EH (cell line): Measurements from ENCODE around the gene CHN1.

Experiments used
- DNase-seq: peaks from one replicate; pipeline ENCODE4 v3.0.0-alpha.2; 2015; ENCODE audit warnings: low read depth

Gene CHN1

DNA sequence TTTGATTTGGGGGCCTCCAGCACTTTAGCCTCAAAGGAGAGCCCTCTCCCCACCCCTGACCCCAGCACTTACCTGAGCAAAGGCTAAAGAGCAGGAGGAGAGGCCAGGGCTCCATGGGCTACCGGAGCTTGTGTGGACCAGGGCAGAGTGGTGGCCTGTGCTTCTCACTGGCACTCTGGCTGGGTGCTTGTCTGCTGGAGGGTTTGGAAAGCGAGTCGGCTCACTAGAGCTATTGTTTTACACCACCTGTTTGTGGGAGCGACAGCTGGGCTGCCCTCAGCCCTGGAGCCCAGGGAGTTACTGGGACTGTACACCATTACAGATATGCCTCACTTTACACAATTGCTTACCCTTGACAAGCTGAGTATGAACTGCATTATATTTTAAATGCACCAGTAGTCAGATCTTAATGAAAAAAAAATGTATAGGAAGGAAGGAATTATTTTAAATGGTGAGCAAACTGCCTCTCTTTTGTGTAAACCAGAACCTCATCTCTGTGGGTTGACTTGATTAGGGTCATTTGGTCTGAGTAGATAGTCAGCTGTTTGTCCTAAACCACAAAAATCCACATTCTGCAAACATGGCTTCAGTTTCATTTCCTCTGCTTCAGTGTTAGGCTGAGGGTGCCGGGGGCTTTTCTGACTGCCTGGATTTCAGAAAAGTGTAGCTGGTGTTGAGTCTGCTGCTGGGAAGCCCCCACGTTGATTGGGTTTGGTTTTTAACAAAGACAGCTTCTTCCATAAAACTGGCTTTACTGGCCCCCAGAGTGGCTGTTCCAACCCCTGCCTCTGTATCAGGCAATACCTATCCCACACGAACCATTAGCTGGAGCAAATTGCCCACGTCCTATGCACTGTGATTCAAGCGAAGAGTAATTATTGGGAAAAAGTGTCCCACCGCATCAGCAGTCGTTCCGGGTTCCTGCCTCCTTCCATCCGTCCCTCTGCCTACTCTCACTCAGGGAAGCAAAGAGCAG lies 240.6 kb downstream of the CHN1 start, which contains the start of gene CHRNA1:
Gene CHRNA1 (minus strand): TSS at position 193 of the 976 bp plus-strand sequence. CDS start 78 bp downstream, at position 115.
- DNase-seq, result peak; percentile 80

DNA sequence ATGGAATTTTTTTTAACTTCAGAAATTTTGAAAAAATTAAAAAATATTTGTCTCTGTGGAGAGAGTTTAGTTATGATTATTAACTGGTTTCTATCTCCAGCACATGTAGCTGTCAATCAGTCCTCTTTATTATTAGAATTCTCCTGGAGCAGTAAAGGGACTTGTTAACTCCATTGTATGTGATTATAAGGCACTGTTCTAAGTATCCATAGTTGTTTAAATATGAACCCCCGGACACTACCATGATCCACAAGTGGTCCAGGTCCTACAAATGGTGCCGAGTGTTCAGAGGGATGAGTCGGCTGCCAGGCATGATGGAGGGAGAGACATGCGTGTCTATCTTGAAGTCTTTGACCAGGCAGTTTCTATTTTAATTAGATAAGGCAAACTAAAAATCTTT lies 241.4 kb downstream of the CHN1 start:
- DNase-seq, result no peak

DNA sequence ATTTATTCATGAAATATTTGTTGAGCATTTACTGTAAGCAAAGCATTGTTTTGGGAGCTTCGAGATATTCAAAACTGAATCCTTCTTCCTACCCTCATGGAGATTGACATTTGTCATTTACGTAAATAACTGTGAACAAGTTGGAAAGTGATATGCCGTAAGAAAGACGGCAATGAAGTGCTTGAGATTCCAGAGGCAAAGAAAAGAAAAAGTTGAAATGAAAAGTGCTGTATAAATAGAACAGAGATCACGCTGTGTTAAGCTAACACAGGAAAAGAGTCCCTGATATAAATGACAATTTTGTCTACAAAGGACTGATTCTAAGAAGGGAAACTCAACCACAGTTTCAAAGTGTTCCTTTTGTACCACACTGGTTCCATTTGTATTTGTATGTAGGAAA lies 242.7 kb downstream of the CHN1 start:
- no peak for DNase-seq

DNA sequence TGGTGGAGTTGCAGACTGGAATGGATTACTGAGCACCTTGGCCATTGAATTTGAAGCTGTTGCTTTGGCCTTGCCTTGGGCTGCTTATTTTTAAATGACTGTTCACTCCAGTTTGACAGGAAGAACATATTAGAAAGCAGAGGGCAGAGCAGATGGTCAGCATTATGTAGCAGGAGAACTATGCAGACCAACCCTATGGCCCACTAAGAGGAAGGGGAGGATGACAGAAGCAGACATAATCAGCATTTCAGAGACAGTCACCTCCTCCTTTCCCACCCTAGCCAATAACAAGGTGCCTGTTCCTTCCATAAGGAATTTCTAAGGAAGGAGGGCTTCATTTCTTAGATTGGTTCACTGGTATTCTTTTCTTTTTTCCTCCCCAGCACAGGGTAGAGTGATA lies 243.3 kb downstream of the CHN1 start:
- DNase-seq, result peak; percentile 62

DNA sequence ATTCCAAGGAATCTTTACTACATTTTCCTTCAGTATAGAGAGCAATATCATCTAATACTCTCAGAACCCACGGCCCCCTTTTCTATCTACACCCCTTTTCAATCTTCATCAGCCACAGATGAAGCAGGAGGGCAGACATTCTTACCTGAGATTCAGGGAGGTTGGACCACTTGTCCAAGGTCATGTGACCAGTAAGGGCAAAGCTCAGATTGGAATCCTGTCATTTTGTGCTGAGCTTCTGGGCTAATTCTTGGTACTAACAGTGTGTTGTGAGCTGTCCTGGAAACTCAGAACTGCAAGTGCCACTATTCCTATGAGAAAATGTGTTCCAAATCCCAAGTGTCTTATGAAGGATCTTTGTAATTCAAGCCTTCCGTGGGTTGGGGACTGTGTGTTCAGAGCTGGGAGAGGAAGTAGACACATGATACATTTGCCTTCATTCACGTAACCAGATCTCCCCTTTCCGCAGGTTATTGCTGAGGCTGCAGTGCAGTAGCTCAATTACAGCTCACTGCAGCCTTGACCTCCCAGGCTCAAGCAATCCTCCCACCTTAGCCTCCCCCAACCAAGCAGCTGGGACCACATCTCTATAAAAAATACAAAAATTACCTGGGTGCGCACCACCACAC lies 244.2 kb downstream of the CHN1 start:
- DNase-seq, result no peak

DNA sequence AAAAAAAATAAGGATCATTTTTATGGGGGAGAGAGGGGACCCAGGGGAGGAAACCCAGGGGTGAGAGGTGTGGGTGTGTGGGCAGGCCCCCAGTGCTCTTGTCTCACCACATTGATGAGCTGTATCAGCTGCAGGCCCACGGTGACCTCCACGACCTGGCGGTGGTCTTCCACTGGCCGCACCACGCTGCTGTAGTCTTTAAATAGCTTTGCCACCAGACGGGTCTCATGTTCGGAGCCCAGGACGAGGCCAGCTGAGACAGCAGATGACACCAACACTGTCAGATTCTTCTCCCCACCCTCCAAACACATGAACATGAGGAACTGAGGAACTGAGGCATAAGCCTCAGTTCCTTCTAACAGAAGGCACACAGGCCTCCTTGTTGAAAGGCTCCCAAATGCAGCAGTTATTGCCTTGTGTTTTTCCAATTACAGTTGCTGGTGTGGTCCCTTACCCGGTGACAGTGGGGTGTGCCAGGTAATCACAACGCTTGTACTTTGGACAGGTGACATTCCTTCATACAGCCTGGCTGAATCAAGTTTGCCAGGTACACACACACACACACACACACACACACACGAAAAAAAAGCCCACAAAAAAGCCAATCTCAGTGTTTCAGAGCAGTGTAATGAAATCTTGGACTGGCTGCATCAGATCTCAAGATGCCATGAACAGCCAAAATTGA lies 245.7 kb downstream of the CHN1 start:
- no peak for DNase-seq

DNA sequence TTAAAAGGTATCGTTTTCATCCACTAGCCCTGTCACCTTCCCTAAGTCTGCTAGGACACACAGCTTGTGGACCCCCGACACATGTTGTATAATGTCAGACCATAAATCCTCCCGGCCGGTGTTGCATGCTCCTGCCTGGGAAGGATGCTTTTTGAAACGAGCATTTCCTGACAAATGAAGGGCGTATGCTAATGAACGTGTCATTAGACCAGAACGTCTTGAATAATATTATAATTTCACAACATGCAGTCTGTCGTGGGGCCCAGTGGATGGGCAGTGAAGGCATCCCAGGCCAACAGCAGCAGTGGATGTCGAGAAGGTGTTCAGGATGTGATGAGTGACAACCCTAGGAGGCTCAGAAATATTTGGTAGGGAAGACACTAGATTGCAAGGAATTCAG lies 248.4 kb downstream of the CHN1 start:
- DNase-seq, result no peak

DNA sequence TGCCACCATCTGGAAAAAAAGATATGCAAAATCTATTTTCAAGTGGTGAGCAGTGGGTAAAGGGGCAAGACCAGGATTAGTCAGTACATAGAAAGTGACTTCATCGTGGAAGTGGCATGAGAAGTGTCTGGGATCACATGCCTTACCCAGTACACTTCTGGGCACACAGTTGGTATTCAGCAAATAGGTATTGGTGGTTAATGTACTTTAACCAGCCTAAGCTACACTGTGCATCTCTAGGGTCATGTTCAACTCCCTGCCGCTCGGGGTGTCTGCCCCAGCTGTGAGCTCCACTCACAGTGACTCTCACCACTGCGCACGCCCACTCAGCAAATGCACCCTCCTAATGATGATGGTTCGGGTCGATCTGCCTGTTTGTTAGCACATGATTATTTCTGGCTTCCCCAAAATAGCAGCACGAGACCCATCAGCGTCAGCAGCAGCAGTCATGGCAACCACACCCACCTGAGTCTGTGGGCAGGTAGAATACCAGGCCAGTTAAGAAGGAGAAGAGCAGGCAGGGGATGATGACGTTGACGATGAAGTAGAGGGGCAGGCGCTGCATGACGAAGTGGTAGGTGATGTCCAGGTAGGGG lies 252.0 kb downstream of the CHN1 start:
- DNase-seq, result no peak

DNA sequence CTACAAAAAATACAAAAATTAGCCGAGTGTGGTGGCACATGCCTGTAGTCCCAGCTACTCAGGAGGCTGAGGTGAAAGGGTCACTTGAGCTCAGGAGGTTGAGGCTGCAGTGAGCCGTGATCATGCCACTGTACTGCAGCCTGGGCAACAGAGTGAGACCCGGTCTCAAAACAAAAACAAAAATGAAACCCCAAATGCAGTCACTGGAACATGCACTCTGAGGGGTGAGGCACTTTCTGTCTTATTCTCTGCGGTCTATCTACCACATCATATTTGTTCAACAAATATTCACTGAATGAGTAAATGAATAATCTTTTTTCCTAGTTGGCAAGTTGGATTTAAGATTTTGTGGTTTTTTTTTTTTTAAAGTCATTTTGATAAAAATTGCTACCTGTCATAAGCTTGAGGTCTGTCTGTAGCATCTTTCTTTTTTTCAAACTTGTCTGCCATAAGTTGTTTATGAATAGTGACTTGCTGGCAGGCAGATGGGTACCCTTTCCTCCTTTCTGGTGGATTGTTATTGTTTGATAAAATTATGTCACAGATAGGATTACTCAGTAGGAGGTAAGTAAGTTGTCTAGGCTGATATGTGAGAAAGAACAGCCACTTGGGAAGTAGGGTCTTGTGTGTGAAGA lies 252.7 kb downstream of the CHN1 start:
- DNase-seq, result no peak

DNA sequence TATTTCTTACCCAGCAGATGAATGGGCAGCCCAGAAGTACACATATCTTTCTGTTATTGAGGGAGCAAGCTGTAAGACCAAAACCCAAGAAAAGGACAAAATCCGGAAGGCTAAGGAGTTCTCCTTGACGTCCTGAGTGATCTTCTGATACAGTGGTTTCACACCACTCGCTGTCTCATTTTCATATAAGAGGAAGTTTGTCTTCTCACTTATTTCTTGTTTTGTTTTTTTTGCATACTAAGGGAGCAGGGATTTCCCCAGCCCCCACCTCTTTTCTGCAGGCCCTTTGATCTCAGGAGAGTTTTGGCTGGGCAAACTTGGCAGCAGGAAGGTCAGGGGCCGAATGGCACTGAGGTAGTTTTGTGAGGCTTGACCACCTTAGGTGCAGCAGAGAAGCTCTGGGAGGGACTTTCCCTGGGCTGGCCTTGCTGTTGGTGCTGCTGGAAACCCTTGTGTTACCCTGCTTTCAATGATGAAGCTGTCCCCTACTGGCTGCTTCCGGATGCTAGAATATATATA lies 254.2 kb downstream of the CHN1 start:
- DNase-seq, result no peak

DNA sequence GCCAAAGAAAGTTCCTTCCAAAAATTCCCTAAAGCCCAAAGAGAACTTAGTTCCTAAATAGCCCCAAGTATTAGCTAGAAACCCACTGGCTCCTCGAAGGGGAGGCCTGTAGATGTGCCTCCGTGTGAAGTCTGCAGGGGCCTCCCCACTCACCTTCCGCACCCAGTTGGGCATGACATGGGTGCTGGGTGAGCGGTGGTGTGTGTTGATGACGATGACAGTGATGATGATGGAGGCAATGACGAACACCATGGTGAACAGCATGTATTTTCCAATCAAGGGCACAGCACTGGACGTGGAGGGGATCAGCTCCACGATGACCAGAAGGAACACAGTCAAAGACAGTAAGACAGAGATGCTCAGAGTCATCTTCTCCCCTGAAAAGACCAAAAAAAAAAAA lies 255.4 kb downstream of the CHN1 start:
- DNase-seq, result no peak

DNA sequence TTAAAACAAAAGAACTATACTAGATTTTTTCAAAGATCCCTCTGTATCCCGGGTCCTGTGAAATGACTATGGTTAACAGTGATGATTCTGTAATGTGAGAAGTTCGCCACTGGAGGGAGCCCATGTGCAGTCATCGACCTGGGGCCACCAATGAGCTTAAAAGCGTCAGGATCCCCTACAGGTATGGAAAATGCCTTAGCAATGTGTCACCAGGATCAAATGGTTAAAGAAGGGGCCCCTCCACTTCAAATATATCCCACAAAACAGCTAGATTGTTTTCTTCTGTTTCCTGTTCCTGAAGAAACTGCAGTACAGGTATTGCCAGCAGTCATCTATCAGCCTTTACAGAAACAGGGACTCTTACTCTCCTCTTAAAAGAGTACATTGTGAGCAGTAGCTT lies 256.2 kb downstream of the CHN1 start:
- DNase-seq, result peak; percentile 63
